HEK293T (cell line): ENCODE data around the gene TMEM203.

Experiments used
- BHLHE40 ChIP-seq: fragments of 450-650 bp; IDR thresholded peaks from 2 replicates; pipeline ENCODE4 v1.6.1; 2016; ENCODE audit warnings: mild to moderate bottlenecking, moderate library complexity, borderline replicate concordance
- CTBP1 ChIP-seq: fragments of 450-650 bp; IDR thresholded peaks from 2 replicates; pipeline ENCODE4 v1.6.1; 2016; ENCODE audit warnings: borderline replicate concordance
- ELF4 ChIP-seq: fragments of 450-650 bp; IDR thresholded peaks from 2 replicates; pipeline ENCODE4 v1.6.1; 2017; ENCODE audit warnings: antibody characterized with exemption
- FOXK2 ChIP-seq: fragments of 450-650 bp; IDR thresholded peaks from 2 replicates; pipeline ENCODE4 v1.6.1; 2016; ENCODE audit warnings: mild to moderate bottlenecking
- FOXM1 ChIP-seq: fragments of 450-650 bp; IDR thresholded peaks from 2 replicates; pipeline ENCODE4 v1.6.1; 2017; ENCODE audit warnings: mild to moderate bottlenecking, borderline replicate concordance
- HDGF ChIP-seq: fragments of 450-650 bp; IDR thresholded peaks from 2 replicates; pipeline ENCODE4 v1.6.1; 2017; ENCODE audit warnings: antibody characterized with exemption, borderline replicate concordance
- L3MBTL2 ChIP-seq: fragments of 450-650 bp; conservative IDR thresholded peaks from 2 replicates; pipeline ENCODE4 v1.6.1; 2016; ENCODE audit warnings: mild to moderate bottlenecking
- NFRKB ChIP-seq: fragments of 450-650 bp; IDR thresholded peaks from 2 replicates; pipeline ENCODE4 v1.6.1; 2016; ENCODE audit warnings: mild to moderate bottlenecking, moderate library complexity
- SUZ12 ChIP-seq: fragments of 450-650 bp; IDR thresholded peaks from 2 replicates; pipeline ENCODE4 v1.6.1; 2016; ENCODE audit warnings: mild to moderate bottlenecking
- TARDBP ChIP-seq: fragments of 450-650 bp; IDR thresholded peaks from 2 replicates; pipeline ENCODE4 v1.6.1; 2016

GRCh38 chr9:137221095-137221505 is 15.7 kb upstream of the TMEM203 start:
- TF ChIP-seq BHLHE40: no peak
- no peak for TF ChIP-seq NFRKB
- no peak for TF ChIP-seq FOXM1
- no peak for TF ChIP-seq L3MBTL2
- no peak for TF ChIP-seq SUZ12
- no peak for TF ChIP-seq TARDBP
- TF ChIP-seq ELF4: no peak
- no peak for TF ChIP-seq CTBP1
- TF ChIP-seq FOXK2: no peak
- TF ChIP-seq HDGF: no peak
